H1 (cell line): ENCODE results near the gene ADAMTS9. TPM values are rescaled to one million over a fixed set of nuclear protein-coding genes. Genes with fewer than 3 reads are reported as not detected.

Experiments used
- CHD2 ChIP-seq: IDR thresholded peaks from 2 replicates; pipeline ENCODE4 v1.6.1; 2012; ENCODE audit warnings: low read length, improper control_type of control experiment
- EZH2 ChIP-seq: fragments of 200-600 bp; sonication (generic); IDR thresholded peaks from 2 replicates; pipeline ENCODE4 v1.7.1; 2012; ENCODE audit warnings: low read depth, mild to moderate bottlenecking, moderate library complexity, low read length, inconsistent platforms; ENCODE audit not compliant: severe bottlenecking
- polyA plus RNA-seq, 7 experiments: library from polyadenylated mRNA; depleted of rRNA in 3 of 7; stranded (reverse) in 5 of 7; unstranded in 2 of 7; fragments of >200 nt in 5 of 7; fragments of 200-250 nt in 2 of 7; gene quantifications; 1 replicate in 5 of 7; 2 replicates in 1 of 7; 4 replicates in 1 of 7; pipeline versions ENCODE4 v1.2.1 to v1.2.3, GENCODE V29; 2011 to 2013; ENCODE audit warnings: missing spikeins in 2 of 7, mixed read lengths in 2 of 7
- total RNA-seq: library from RNA; stranded (reverse); fragmentation: NEBNext Ultra II Directional; extraction: Animal tissue kit (Norgen Biotek cat#: 25700); gene quantifications from 2 replicates; pipeline ENCODE4 v1.2.1, GENCODE V29; 2021
- TF ChIP-seq, protein P1 (sequence below): fragments of 300-600 bp; sonication (generic); IDR thresholded peaks from 2 replicates; pipeline ENCODE4 v1.7.1; 2012; ENCODE audit warnings: low read length, moderate library complexity, mild to moderate bottlenecking, inconsistent platforms; ENCODE audit not compliant: insufficient replicate concordance

ADAMTS9 gene
- total and polyA plus RNA-seq, 2 of the 8 experiments (the other 6 are each of a cell fraction or from before 2014, with no cell fraction given) = 0.20 to 0.41 TPM

DNA sequence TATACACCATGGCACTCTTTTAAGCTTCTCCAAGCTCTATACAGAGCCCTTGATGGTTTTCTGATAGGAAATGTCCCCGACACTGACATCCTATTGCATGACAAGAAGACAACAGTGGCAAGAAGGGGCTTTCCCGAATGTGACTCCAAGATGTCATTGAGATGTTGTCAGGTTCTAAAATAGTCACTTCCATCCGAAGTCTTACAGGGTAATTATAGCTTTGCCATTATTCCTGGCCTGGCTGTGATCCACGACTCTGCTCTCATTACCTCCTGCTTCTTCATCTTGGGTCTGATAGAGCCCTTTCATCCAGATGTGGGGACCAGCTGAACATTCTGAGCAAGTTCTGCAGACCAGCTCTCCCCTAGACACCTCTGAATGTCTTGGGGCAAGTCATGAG lies 40.6 kb upstream of the ADAMTS9 start (continued):
- TF ChIP-seq, protein P1, sequence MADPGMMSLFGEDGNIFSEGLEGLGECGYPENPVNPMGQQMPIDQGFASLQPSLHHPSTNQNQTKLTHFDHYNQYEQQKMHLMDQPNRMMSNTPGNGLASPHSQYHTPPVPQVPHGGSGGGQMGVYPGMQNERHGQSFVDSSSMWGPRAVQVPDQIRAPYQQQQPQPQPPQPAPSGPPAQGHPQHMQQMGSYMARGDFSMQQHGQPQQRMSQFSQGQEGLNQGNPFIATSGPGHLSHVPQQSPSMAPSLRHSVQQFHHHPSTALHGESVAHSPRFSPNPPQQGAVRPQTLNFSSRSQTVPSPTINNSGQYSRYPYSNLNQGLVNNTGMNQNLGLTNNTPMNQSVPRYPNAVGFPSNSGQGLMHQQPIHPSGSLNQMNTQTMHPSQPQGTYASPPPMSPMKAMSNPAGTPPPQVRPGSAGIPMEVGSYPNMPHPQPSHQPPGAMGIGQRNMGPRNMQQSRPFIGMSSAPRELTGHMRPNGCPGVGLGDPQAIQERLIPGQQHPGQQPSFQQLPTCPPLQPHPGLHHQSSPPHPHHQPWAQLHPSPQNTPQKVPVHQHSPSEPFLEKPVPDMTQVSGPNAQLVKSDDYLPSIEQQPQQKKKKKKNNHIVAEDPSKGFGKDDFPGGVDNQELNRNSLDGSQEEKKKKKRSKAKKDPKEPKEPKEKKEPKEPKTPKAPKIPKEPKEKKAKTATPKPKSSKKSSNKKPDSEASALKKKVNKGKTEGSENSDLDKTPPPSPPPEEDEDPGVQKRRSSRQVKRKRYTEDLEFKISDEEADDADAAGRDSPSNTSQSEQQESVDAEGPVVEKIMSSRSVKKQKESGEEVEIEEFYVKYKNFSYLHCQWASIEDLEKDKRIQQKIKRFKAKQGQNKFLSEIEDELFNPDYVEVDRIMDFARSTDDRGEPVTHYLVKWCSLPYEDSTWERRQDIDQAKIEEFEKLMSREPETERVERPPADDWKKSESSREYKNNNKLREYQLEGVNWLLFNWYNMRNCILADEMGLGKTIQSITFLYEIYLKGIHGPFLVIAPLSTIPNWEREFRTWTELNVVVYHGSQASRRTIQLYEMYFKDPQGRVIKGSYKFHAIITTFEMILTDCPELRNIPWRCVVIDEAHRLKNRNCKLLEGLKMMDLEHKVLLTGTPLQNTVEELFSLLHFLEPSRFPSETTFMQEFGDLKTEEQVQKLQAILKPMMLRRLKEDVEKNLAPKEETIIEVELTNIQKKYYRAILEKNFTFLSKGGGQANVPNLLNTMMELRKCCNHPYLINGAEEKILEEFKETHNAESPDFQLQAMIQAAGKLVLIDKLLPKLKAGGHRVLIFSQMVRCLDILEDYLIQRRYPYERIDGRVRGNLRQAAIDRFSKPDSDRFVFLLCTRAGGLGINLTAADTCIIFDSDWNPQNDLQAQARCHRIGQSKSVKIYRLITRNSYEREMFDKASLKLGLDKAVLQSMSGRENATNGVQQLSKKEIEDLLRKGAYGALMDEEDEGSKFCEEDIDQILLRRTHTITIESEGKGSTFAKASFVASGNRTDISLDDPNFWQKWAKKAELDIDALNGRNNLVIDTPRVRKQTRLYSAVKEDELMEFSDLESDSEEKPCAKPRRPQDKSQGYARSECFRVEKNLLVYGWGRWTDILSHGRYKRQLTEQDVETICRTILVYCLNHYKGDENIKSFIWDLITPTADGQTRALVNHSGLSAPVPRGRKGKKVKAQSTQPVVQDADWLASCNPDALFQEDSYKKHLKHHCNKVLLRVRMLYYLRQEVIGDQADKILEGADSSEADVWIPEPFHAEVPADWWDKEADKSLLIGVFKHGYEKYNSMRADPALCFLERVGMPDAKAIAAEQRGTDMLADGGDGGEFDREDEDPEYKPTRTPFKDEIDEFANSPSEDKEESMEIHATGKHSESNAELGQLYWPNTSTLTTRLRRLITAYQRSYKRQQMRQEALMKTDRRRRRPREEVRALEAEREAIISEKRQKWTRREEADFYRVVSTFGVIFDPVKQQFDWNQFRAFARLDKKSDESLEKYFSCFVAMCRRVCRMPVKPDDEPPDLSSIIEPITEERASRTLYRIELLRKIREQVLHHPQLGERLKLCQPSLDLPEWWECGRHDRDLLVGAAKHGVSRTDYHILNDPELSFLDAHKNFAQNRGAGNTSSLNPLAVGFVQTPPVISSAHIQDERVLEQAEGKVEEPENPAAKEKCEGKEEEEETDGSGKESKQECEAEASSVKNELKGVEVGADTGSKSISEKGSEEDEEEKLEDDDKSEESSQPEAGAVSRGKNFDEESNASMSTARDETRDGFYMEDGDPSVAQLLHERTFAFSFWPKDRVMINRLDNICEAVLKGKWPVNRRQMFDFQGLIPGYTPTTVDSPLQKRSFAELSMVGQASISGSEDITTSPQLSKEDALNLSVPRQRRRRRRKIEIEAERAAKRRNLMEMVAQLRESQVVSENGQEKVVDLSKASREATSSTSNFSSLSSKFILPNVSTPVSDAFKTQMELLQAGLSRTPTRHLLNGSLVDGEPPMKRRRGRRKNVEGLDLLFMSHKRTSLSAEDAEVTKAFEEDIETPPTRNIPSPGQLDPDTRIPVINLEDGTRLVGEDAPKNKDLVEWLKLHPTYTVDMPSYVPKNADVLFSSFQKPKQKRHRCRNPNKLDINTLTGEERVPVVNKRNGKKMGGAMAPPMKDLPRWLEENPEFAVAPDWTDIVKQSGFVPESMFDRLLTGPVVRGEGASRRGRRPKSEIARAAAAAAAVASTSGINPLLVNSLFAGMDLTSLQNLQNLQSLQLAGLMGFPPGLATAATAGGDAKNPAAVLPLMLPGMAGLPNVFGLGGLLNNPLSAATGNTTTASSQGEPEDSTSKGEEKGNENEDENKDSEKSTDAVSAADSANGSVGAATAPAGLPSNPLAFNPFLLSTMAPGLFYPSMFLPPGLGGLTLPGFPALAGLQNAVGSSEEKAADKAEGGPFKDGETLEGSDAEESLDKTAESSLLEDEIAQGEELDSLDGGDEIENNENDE = no peak
- TF ChIP-seq EZH2 = no peak
- TF ChIP-seq CHD2 = no peak
- TF ChIP-seq, all 59 proteins: peak for 0
